Gastroesophageal sphincter (tissue), 4 donors: Measurements from ENCODE around the gene SRSF1. TPM values are rescaled to one million over a fixed set of nuclear protein-coding genes. Genes with fewer than 3 reads are reported as not detected.

ENCODE experiments used
- ATAC-seq: fragments of 150-250 bp; one replicate; pipeline ENCODE4 v1.9.1; 2016; ENCODE audit warnings: mild to moderate bottlenecking, moderate library complexity
- H3K27ac ChIP-seq, 4 donors: fragments of 200-600 bp; sonication (generic) in 3 of 4; 1 replicate in 3 of 4; 2 replicates in 1 of 4; pipeline ENCODE4 v1.5.1; 2016 to 2019
- H3K27me3 ChIP-seq: fragments of 200-600 bp; sonication (generic); one replicate; pipeline ENCODE4 v1.5.1; 2019
- H3K36me3 ChIP-seq, 2 donors: fragments of 200-600 bp; sonication (generic); one replicate each; pipeline ENCODE4 v1.5.1; 2019; ENCODE audit warnings: control low read depth in 1 of 2
- H3K4me1 ChIP-seq, 3 donors: fragments of 200-600 bp; sonication (generic); 1 replicate in 2 of 3; 2 replicates in 1 of 3; pipeline ENCODE4 v1.5.1; 2016 to 2019; ENCODE audit warnings: control low read depth in 2 of 3
- H3K4me3 ChIP-seq, 2 donors: fragments of 200-600 bp; sonication (generic); one replicate each; pipeline ENCODE4 v1.5.1; 2019; ENCODE audit warnings: mild to moderate bottlenecking in 1 of 2, moderate library complexity in 1 of 2
- H3K9me3 ChIP-seq, 3 donors: fragments of 200-600 bp; sonication (generic); one replicate each; pipeline ENCODE4 v1.5.1; 2017 to 2019; ENCODE audit warnings: control low read depth in 2 of 3
- EP300 ChIP-seq: sonication (generic); formaldehyde crosslinking; IDR thresholded peaks from one replicate; pipeline ENCODE4 v1.6.1; 2017; ENCODE audit warnings: antibody characterized with exemption, mild to moderate bottlenecking
- POLR2A ChIP-seq, 2 donors: fragments of 450-650 bp; IDR thresholded peaks; one replicate each; pipeline ENCODE4 v1.6.1; 2017; ENCODE audit warnings: antibody characterized with exemption in 2 of 2, mild to moderate bottlenecking in 2 of 2, moderate library complexity in 1 of 2
- POLR2AphosphoS5 ChIP-seq: sonication (generic); formaldehyde crosslinking; IDR thresholded peaks from one replicate; pipeline ENCODE4 v1.6.1; 2017; ENCODE audit warnings: antibody characterized with exemption
- WGBS, 2 donors: methylation state at CpG; one replicate each; pipeline ENCODE4 v1.1.5; 2018; ENCODE audit warnings: low coverage in 1 of 2; 5-methylcytosine and 5-hydroxymethylcytosine counted together
- total RNA-seq, 4 donors: library from RNA; depleted of rRNA; stranded (reverse); fragments of >200 nt; gene quantifications; one replicate each; pipeline ENCODE4 v1.1.0, GENCODE V29; 2016
- TF ChIP-seq, protein P1 (sequence below), 4 experiments: fragments of 200-600 bp in 2 of 4; fragments of 450-650 bp in 2 of 4; sonication (generic) in 1 of 4; IDR thresholded peaks; one replicate each; pipeline ENCODE4 v1.5.1; 2017 to 2019; ENCODE audit warnings: antibody characterized with exemption in 4 of 4, mild to moderate bottlenecking in 2 of 4, moderate library complexity in 2 of 4

SRSF1 gene
- total RNA-seq, 4 donors from 2014 or later: 139 to 240 (median 198) TPM

- Histone ChIP-seq H3K4me3 (peak overlapping the region; percentile 86), H3K27me3 (no peaks in the 10 kb centered on the region), H3K36me3 (peaks cover 0 to 15% of the 10 kb centered on the region in 2 donors), H3K4me1 (peaks cover 25 to 75% (median 36%) of the 10 kb centered on the region in 3 donors), H3K9me3 (no peaks in the 10 kb centered on the region), H3K27ac (peak overlapping the region; percentile 77 to 98 (median 95))
- WGBS, 2 donors: 0% methylated on average over 1 of the region's 1 CpG
- no peak for ATAC-seq
- peak; percentile 76 for TF ChIP-seq POLR2AphosphoS5
- no peak for TF ChIP-seq EP300
These were observed 21.4 kb downstream of the SRSF1 start for GRCh38 chr17:57985675-57985974.

DNA sequence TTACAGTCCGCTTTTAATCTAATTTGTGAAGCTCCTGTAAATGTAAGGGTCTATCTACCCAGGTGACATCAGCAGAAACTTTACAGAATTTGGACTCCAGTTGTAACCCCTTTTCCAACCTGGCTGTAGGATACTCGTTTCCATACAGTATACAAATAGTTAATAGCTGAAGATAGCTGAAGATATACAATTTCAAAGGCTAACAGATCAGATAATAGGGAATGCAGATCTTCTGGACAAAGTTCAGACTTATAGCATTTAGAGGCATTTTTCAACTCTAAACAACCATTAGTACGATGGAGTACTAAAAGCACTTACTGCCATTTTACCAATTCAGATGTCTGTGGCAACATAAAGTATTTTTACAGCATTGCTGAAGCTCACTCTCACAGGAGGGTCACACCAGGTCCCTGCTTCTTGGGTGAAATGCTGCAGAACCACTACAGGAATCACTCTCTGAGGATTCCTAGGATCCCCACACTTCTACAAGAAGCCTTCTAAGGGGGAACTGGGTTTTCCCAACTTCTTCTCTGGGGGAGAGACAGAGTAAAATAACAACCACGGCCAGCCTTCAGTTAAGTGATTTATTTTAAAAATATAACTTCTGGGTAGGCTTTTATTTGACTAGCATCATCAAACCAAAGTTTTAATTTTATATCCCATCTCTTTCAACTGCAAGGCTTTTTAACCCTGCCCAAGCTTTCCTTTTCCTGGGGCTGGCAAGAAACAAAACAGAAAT, 21.9 kb downstream of the SRSF1 start:
- TF ChIP-seq EP300: no peak
- no peak for TF ChIP-seq POLR2AphosphoS5
- TF ChIP-seq, protein P1, sequence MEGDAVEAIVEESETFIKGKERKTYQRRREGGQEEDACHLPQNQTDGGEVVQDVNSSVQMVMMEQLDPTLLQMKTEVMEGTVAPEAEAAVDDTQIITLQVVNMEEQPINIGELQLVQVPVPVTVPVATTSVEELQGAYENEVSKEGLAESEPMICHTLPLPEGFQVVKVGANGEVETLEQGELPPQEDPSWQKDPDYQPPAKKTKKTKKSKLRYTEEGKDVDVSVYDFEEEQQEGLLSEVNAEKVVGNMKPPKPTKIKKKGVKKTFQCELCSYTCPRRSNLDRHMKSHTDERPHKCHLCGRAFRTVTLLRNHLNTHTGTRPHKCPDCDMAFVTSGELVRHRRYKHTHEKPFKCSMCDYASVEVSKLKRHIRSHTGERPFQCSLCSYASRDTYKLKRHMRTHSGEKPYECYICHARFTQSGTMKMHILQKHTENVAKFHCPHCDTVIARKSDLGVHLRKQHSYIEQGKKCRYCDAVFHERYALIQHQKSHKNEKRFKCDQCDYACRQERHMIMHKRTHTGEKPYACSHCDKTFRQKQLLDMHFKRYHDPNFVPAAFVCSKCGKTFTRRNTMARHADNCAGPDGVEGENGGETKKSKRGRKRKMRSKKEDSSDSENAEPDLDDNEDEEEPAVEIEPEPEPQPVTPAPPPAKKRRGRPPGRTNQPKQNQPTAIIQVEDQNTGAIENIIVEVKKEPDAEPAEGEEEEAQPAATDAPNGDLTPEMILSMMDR (IDR thresholded peaks at IDR 0.05): no peak
- no peak for TF ChIP-seq POLR2A (IDR thresholded peaks at IDR 0.05)

DNA sequence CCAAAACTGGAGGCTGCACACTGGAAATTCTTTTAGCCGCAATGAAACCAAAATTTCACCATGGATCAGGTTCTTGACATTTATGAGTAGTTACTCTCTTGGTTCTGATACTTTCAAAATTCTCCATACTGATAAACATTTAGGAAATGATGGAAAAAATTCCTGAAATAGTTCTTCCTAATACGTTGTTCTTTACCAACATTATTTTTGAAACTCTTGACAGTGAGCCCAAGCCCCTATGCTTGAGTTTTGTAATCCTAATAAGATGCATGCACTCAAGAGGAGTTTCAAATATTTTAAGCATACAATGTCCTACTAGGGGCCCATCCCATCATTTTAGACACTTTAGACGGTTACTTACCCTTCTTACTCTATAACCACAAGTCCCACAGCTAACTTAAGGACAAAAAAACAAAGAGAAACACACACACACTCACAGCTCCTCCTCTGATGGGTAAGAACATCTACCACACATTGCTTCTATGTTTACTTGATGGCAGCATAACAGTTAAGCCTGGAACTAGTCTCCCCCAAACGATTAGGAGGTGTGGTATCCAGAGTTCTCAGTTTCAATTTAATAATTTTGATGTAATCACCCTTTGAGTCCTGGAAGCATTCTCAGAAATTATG, 22.7 kb downstream of the SRSF1 start:
- Histone ChIP-seq H3K9me3 (no peaks in the 10 kb centered on the region), H3K27me3 (no peaks in the 10 kb centered on the region), H3K4me1 (peaks cover 27 to 80% (median 39%) of the 10 kb centered on the region in 3 donors), H3K36me3 (peaks cover 4 to 28% of the 10 kb centered on the region in 2 donors), H3K4me3 (peak overlapping the region; percentile 86), H3K27ac (peak overlapping the region; percentile 77 to 98 (median 95))
- ATAC-seq: no peak
- TF ChIP-seq POLR2AphosphoS5 (no peak), EP300 (no peak), POLR2A (IDR thresholded peaks at IDR 0.05) (no peak)
- TF ChIP-seq, protein P1 (IDR thresholded peaks at IDR 0.05): no peak
- WGBS, 2 donors: 4 to 19% methylated on average over 4 of the region's 4 CpGs

More for the DNA sequence above, 21.9 kb downstream of the SRSF1 start:
- peaks cover 4 to 21% of the 10 kb centered on the region in 2 donors for H3K36me3 ChIP-seq
- H3K4me3 ChIP-seq: peak overlapping the region; percentile 86
- no peaks in the 10 kb centered on the region for H3K9me3 ChIP-seq
- no peak for ATAC-seq
- 24 to 35% methylated on average over 4 of the region's 4 CpGs for WGBS, 2 donors
- H3K4me1 ChIP-seq: peaks cover 27 to 80% (median 39%) of the 10 kb centered on the region in 3 donors
- peak overlapping the region; percentile 77 to 98 (median 95) for H3K27ac ChIP-seq
- no peaks in the 10 kb centered on the region for H3K27me3 ChIP-seq

DNA sequence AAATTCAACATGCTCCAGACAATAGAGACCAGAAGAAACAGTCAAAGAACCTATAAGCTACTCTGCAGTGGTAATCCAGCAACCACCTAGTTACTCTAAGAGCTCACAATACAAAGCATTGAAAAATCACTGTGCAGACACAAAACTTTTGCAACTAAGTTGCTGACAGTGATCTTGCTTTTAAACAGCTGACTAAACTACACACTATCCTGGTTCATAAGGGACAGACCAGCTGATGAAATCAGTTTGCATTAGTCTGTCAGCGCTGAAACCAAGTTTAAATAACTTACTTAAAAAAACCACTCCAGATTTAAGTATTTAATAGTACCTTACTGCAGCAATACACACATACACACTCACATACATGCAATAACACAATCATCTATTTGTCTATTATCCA, 23.6 kb downstream of the SRSF1 start:
- H3K27ac ChIP-seq: peak overlapping the region; percentile 77 to 98 (median 95)
- TF ChIP-seq, protein P1 (IDR thresholded peaks at IDR 0.05): no peak
- TF ChIP-seq EP300 (no peak), POLR2A (IDR thresholded peaks at IDR 0.05) (no peak), POLR2AphosphoS5 (no peak)
- H3K4me1 ChIP-seq: peaks cover 27 to 82% (median 39%) of the 10 kb centered on the region in 3 donors
- no peaks in the 10 kb centered on the region for H3K9me3 ChIP-seq
- peaks cover 10 to 37% of the 10 kb centered on the region in 2 donors for H3K36me3 ChIP-seq
- no peaks in the 10 kb centered on the region for H3K27me3 ChIP-seq
- no peak for ATAC-seq
- no peak overlapping the region for H3K4me3 ChIP-seq
- 18 to 64% methylated on average over 1 of the region's 1 CpG for WGBS, 2 donors

GRCh38 chr17:57982452-57983170, 24.4 kb downstream of the SRSF1 start:
- ATAC-seq: no peak
- H3K27me3 ChIP-seq: no peaks in the 10 kb centered on the region
- H3K4me3 ChIP-seq: peak overlapping the region in 1 of 2 donors; percentile 1
- no peaks in the 10 kb centered on the region for H3K9me3 ChIP-seq
- peaks cover 10 to 46% of the 10 kb centered on the region in 2 donors for H3K36me3 ChIP-seq
- no peak for TF ChIP-seq EP300
- TF ChIP-seq, protein P1 (IDR thresholded peaks at IDR 0.05): no peak
- TF ChIP-seq POLR2A (IDR thresholded peaks at IDR 0.05): no peak
- H3K4me1 ChIP-seq: peaks cover 27 to 89% (median 39%) of the 10 kb centered on the region in 3 donors
- H3K27ac ChIP-seq: peak overlapping the region in 3 of 4 donors; percentile 77 to 98 (median 96)
- 53 to 69% methylated on average over 10 to 12 of the region's 14 CpGs for WGBS, 2 donors
